HEK293T (cell line): ENCODE results near the gene C1orf167.

Source experiments
- ARNT ChIP-seq: fragments of 450-650 bp; IDR thresholded peaks from 2 replicates; pipeline ENCODE4 v1.6.1; 2017; ENCODE audit warnings: mild to moderate bottlenecking
- BHLHE40 ChIP-seq: fragments of 450-650 bp; IDR thresholded peaks from 2 replicates; pipeline ENCODE4 v1.6.1; 2016; ENCODE audit warnings: mild to moderate bottlenecking, moderate library complexity, borderline replicate concordance
- CTBP1 ChIP-seq: fragments of 450-650 bp; IDR thresholded peaks from 2 replicates; pipeline ENCODE4 v1.6.1; 2016; ENCODE audit warnings: borderline replicate concordance
- ELF4 ChIP-seq: fragments of 450-650 bp; IDR thresholded peaks from 2 replicates; pipeline ENCODE4 v1.6.1; 2017; ENCODE audit warnings: antibody characterized with exemption
- FOXA1 ChIP-seq: fragments of 450-650 bp; IDR thresholded peaks from 2 replicates; pipeline ENCODE4 v1.6.1; 2016; ENCODE audit warnings: mild to moderate bottlenecking
- FOXK2 ChIP-seq: fragments of 450-650 bp; IDR thresholded peaks from 2 replicates; pipeline ENCODE4 v1.6.1; 2016; ENCODE audit warnings: mild to moderate bottlenecking
- FOXM1 ChIP-seq: fragments of 450-650 bp; IDR thresholded peaks from 2 replicates; pipeline ENCODE4 v1.6.1; 2017; ENCODE audit warnings: mild to moderate bottlenecking, borderline replicate concordance
- HDGF ChIP-seq: fragments of 450-650 bp; IDR thresholded peaks from 2 replicates; pipeline ENCODE4 v1.6.1; 2017; ENCODE audit warnings: antibody characterized with exemption, borderline replicate concordance
- LEF1 ChIP-seq: fragments of 450-650 bp; IDR thresholded peaks from 2 replicates; pipeline ENCODE4 v1.6.1; 2017; ENCODE audit warnings: mild to moderate bottlenecking, borderline replicate concordance
- NFRKB ChIP-seq: fragments of 450-650 bp; IDR thresholded peaks from 2 replicates; pipeline ENCODE4 v1.6.1; 2016; ENCODE audit warnings: mild to moderate bottlenecking, moderate library complexity
- SP1 ChIP-seq: fragments of 450-650 bp; IDR thresholded peaks from 2 replicates; pipeline ENCODE4 v1.6.1; 2017
- TARDBP ChIP-seq: fragments of 450-650 bp; IDR thresholded peaks from 2 replicates; pipeline ENCODE4 v1.6.1; 2016
- TF ChIP-seq, protein P1 (sequence below): fragments of 450-650 bp; IDR thresholded peaks from 2 replicates; pipeline ENCODE4 v1.6.1; 2016

DNA sequence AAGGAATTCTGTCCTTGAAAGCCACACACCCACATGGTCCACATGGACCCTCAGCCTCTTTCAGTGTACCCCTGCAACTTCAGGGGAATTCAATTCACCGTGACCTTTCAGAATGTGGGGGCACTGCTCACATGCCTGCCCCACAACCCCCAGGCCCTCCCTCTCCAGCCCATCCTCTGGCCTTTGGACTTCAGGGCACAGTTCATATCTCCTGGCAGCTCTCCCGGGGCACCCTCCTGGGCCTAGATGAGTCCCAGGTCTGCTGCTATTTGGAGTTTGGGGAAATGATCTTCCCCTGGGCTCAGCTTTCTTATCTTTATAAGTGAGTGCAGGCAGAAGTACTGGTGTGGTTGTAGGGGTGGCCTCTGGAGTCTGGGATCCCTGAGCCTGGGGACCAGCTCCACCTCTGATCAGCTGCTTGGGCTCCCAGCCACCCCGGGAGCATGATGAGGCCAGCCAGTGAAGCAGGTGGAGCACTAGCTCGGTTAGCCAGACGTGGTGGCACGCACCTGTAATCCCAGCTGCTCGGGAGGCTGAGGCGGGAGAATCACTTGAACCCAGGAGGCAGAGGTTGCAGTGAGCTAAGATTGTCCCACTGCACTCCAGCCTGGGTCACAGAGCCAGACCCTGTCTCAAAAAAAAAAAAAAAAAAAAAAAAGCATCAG is 15.8 kb downstream of the C1orf167 start:
- TF ChIP-seq, protein P1, sequence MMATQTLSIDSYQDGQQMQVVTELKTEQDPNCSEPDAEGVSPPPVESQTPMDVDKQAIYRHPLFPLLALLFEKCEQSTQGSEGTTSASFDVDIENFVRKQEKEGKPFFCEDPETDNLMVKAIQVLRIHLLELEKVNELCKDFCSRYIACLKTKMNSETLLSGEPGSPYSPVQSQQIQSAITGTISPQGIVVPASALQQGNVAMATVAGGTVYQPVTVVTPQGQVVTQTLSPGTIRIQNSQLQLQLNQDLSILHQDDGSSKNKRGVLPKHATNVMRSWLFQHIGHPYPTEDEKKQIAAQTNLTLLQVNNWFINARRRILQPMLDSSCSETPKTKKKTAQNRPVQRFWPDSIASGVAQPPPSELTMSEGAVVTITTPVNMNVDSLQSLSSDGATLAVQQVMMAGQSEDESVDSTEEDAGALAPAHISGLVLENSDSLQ = no peak
- TF ChIP-seq HDGF (no peak), LEF1 (no peak), SP1 (no peak), ARNT (no peak), FOXM1 (no peak), TARDBP (no peak), NFRKB (no peak), FOXA1 (no peak), FOXK2 (no peak), CTBP1 (no peak), ELF4 (no peak), BHLHE40 (no peak)
